AG04450 (cell line): ENCODE measurements around the gene ABCC10. TPM values are rescaled to one million over a fixed set of nuclear protein-coding genes. Genes with fewer than 3 reads are reported as not detected.
A peak's percentile ranks its signal among the peaks of the same experiment; 100 is the strongest.
"Not testable (repeated sequence)": the region's sequence is repeated elsewhere in the genome, so short reads cannot be mapped to it uniquely, and the experiment has no call there.

ENCODE experiments used
- CTCF ChIA-PET: fragments of 300-600, 350-600 bp; formaldehyde crosslinking; extraction: SDS; loops from one replicate; lab custom pipeline; 2022; ENCODE audit warnings: antibody characterized with exemption, inconsistent platforms; lab: Charles Lee
- POLR2A ChIA-PET: fragments of 350-600 bp; formaldehyde crosslinking; extraction: SDS; loops from one replicate; lab custom pipeline; 2021; ENCODE audit warnings: antibody characterized with exemption, inconsistent platforms; lab: Yijun Ruan, JAX
- DNase-seq: peaks from one replicate; pipeline ENCODE4 v3.0.0-alpha.2; 2011; ENCODE audit warnings: low read depth, low spot score
- H3K27ac ChIP-seq: one replicate; pipeline ENCODE4 v1.5.1; 2012; ENCODE audit warnings: low read depth, low read length, control low read depth
- H3K27me3 ChIP-seq: one replicate; pipeline ENCODE4 v1.6.0; 2012; ENCODE audit warnings: low read length; ENCODE audit not compliant: control insufficient read depth, insufficient read depth
- H3K4me3 ChIP-seq: 2 replicates; pipeline ENCODE4 v1.5.1; 2011; ENCODE audit warnings: mild to moderate bottlenecking, low read depth, low read length, control low read depth
- H3K9me3 ChIP-seq: 2 replicates; pipeline ENCODE4 v1.5.1; 2012; ENCODE audit warnings: low read length; ENCODE audit not compliant: control insufficient read depth, insufficient read depth
- CTCF ChIP-seq: IDR thresholded peaks from 2 replicates; pipeline ENCODE4 v1.5.1; 2011; ENCODE audit warnings: low read depth, low read length, control low read depth, inconsistent platforms
- polyA plus RNA-seq: library from polyadenylated mRNA; depleted of rRNA; stranded (reverse); fragments of >200 nt; gene quantifications from 2 replicates; pipeline ENCODE4 v1.2.3, GENCODE V29; 2011

Gene ABCC10
- polyA plus RNA-seq, 1 experiment: 12.0 TPM

- Histone ChIP-seq H3K27ac (no peak overlapping the region), H3K9me3 (no peaks in the 10 kb centered on the region), H3K27me3 (peaks cover 4% of the 10 kb centered on the region), H3K4me3 (no peak overlapping the region)
- DNase-seq: no peak
- ChIA-PET POLR2A (no interaction called here), CTCF (no interaction called here)
- TF ChIP-seq CTCF: no peak
Measured at GRCh38 chr6:43401730-43402129, 25.6 kb upstream of the ABCC10 start.

GRCh38 chr6:43402820-43403219 is 24.5 kb upstream of the ABCC10 start:
- no peak overlapping the region for H3K4me3 ChIP-seq
- H3K9me3 ChIP-seq: no peaks in the 10 kb centered on the region
- ChIA-PET POLR2A (no interaction called here), CTCF (no interaction called here)
- DNase-seq: no peak
- no peak overlapping the region for H3K27ac ChIP-seq
- peaks cover 4% of the 10 kb centered on the region for H3K27me3 ChIP-seq
- peak; percentile 23 for TF ChIP-seq CTCF

GRCh38 chr6:43405354-43405753 is 22.0 kb upstream of the ABCC10 start:
- H3K27me3 ChIP-seq: peaks cover 4% of the 10 kb centered on the region
- H3K27ac ChIP-seq: no peak overlapping the region
- H3K9me3 ChIP-seq: no peaks in the 10 kb centered on the region
- CTCF ChIA-PET: no interaction called here
- no peak for TF ChIP-seq CTCF
- H3K4me3 ChIP-seq: no peak overlapping the region
- DNase-seq: no peak
- POLR2A ChIA-PET: no interaction called here

- CTCF ChIA-PET: no interaction called here
- no peak overlapping the region for H3K4me3 ChIP-seq
Measured at GRCh38 chr6:43407296-43407695, 20.0 kb upstream of the ABCC10 start.

GRCh38 chr6:43408259-43408658 is 19.1 kb upstream of the ABCC10 start:
- Histone ChIP-seq H3K4me3 (no peak overlapping the region), H3K27me3 (peaks cover 4% of the 10 kb centered on the region), H3K27ac (no peak overlapping the region), H3K9me3 (peaks cover 10% of the 10 kb centered on the region; the same call in 1 of the 2 replicates)
- DNase-seq: no peak
- TF ChIP-seq CTCF: no peak
- ChIA-PET CTCF (no interaction called here), POLR2A (no interaction called here)

More at GRCh38 chr6:43407296-43407695, 20.0 kb upstream of the ABCC10 start:
- no peak for DNase-seq
- TF ChIP-seq CTCF: no peak
- Histone ChIP-seq H3K27me3 (peaks cover 4% of the 10 kb centered on the region), H3K9me3 (peaks cover under 1% of the 10 kb centered on the region; the same call in 1 of the 2 replicates), H3K27ac (no peak overlapping the region)
- POLR2A ChIA-PET: no interaction called here

- POLR2A ChIA-PET, DNase-seq, H3K27ac ChIP-seq, CTCF ChIA-PET, H3K27me3 ChIP-seq, H3K4me3 ChIP-seq: not testable (repeated sequence)
- peaks cover 15% of the 10 kb centered on the region; the same call in 1 of the 2 replicates for H3K9me3 ChIP-seq
Measured at GRCh38 chr6:43410776-43411175, 16.6 kb upstream of the ABCC10 start.
